OCI-LY1 (cell line): Measurements from ENCODE around the gene FKBP10.

Experiments
- EZH2 ChIP-seq: fragments of 200-600 bp; sonication (generic), shearing (Covaris generic); IDR thresholded peaks from 2 replicates; pipeline ENCODE4 v1.8.0; 2017; ENCODE audit warnings: borderline replicate concordance, mixed run types, mild to moderate bottlenecking, antibody characterized with exemption, low read length, moderate library complexity, mixed read lengths
- TF ChIP-seq, protein P1 (sequence below): fragments of 200-600 bp; sonication (generic), shearing (Covaris generic); IDR thresholded peaks from 2 replicates; pipeline ENCODE4 v1.5.1; 2017; ENCODE audit warnings: mild to moderate bottlenecking, antibody characterized with exemption, low read length, moderate library complexity, mixed read lengths

DNA sequence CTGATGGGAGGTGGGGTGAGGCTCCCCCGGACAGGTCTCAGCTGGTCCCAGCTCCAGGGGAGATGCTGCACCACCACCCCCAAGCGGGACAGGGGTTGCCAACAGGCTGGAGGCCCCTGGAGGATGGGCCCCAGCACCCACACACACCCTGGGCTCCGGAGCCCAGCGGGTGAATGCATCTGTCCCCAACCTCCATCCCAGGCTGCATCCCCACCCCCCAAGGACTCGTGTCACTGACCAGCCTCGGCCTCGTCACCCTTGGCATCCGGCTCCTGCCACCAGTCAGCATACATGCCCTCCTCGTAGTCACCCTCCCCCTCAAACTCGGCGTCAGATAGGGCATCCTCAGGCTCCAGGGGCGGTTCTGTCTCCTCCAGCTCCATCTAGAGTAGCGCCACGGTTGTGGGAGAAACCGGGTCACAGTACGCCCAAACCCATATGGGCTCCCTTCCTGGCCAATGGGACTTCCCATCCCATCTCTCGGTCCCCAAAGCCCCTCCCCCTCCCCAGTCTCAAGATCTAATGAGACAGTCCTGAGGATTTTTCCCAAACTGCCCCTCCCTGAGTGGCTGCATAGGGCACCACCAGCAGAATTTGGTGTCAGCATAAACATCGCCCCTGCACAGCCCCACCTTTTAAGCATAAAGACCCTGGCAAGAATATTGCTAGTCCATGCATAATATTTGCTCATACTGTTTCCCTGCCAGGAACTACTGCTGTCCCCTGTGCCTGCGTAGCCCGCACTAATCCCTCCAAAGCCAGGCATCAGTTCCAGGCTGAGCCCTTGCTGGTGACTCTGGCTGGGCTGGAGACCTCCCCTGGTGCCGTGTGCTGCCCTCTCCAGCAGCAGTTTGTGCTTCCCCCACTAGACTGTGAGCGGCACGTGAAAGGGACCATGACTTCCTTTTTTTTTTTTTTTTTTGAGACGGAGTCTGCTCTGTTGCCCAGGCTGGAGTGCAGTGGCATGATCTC, 9.5 kb upstream of the FKBP10 start:
- TF ChIP-seq, protein P1, sequence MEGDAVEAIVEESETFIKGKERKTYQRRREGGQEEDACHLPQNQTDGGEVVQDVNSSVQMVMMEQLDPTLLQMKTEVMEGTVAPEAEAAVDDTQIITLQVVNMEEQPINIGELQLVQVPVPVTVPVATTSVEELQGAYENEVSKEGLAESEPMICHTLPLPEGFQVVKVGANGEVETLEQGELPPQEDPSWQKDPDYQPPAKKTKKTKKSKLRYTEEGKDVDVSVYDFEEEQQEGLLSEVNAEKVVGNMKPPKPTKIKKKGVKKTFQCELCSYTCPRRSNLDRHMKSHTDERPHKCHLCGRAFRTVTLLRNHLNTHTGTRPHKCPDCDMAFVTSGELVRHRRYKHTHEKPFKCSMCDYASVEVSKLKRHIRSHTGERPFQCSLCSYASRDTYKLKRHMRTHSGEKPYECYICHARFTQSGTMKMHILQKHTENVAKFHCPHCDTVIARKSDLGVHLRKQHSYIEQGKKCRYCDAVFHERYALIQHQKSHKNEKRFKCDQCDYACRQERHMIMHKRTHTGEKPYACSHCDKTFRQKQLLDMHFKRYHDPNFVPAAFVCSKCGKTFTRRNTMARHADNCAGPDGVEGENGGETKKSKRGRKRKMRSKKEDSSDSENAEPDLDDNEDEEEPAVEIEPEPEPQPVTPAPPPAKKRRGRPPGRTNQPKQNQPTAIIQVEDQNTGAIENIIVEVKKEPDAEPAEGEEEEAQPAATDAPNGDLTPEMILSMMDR, result no peak
- no peak for TF ChIP-seq EZH2
